Measurements from ENCODE around the gene SLC13A4.

SLC13A4 gene

GRCh38 chr7:135771961-135772638 is 44.1 kb upstream of the SLC13A4 start:
- Histone ChIP-seq H3K4me3 (ENCODE audit: low read depth, low read length) (no peak overlapping the region), H3K9me3 (ENCODE audit: severe bottlenecking) (no peaks in the 10 kb centered on the region), H3K27me3 (ENCODE audit: insufficient read depth, low read depth, severe bottlenecking) (no peaks in the 10 kb centered on the region), H3K27ac (no peak overlapping the region), H3K36me3 (no peaks in the 10 kb centered on the region)
- no peak for TF ChIP-seq CTCF (IDR thresholded peaks at IDR 0.05; ENCODE audit: low read depth, low read length)
- DNase-seq = no peak

GRCh38 chr7:135771051-135771450 is 43.1 kb upstream of the SLC13A4 start:
- Histone ChIP-seq H3K27ac (no peak overlapping the region), H3K36me3 (no peaks in the 10 kb centered on the region), H3K4me3 (ENCODE audit: low read depth, low read length) (no peak overlapping the region), H3K27me3 (ENCODE audit: insufficient read depth, low read depth, severe bottlenecking) (no peaks in the 10 kb centered on the region), H3K9me3 (ENCODE audit: severe bottlenecking) (no peaks in the 10 kb centered on the region)
- TF ChIP-seq CTCF (IDR thresholded peaks at IDR 0.05; ENCODE audit: low read depth, low read length) = no peak
- DNase-seq = no peak

- TF ChIP-seq CTCF (IDR thresholded peaks at IDR 0.05; ENCODE audit: low read depth, low read length) = no peak
- no peaks in the 10 kb centered on the region for H3K36me3 ChIP-seq
- no peak for DNase-seq
- no peak overlapping the region for H3K27ac ChIP-seq
- no peaks in the 10 kb centered on the region for H3K9me3 ChIP-seq (ENCODE audit: severe bottlenecking)
- no peak overlapping the region for H3K4me3 ChIP-seq (ENCODE audit: low read depth, low read length)
- no peaks in the 10 kb centered on the region for H3K27me3 ChIP-seq (ENCODE audit: insufficient read depth, low read depth, severe bottlenecking)
Measured at GRCh38 chr7:135770139-135770710, 42.2 kb upstream of the SLC13A4 start.

- no peaks in the 10 kb centered on the region for H3K9me3 ChIP-seq (ENCODE audit: severe bottlenecking)
- H3K36me3 ChIP-seq = no peaks in the 10 kb centered on the region
- no peaks in the 10 kb centered on the region for H3K27me3 ChIP-seq (ENCODE audit: insufficient read depth, low read depth, severe bottlenecking)
- no peak for TF ChIP-seq CTCF (IDR thresholded peaks at IDR 0.05; ENCODE audit: low read depth, low read length)
- DNase-seq = no peak
- H3K4me3 ChIP-seq (ENCODE audit: low read depth, low read length) = no peak overlapping the region
- no peak overlapping the region for H3K27ac ChIP-seq
Measured at GRCh38 chr7:135769005-135769802, 41.2 kb upstream of the SLC13A4 start.

GRCh38 chr7:135768467-135768866 is 40.5 kb upstream of the SLC13A4 start:
- Histone ChIP-seq H3K4me3 (ENCODE audit: low read depth, low read length) (no peak overlapping the region), H3K27me3 (ENCODE audit: insufficient read depth, low read depth, severe bottlenecking) (no peaks in the 10 kb centered on the region), H3K9me3 (ENCODE audit: severe bottlenecking) (no peaks in the 10 kb centered on the region), H3K27ac (no peak overlapping the region), H3K36me3 (no peaks in the 10 kb centered on the region)
- DNase-seq = no peak
- no peak for TF ChIP-seq CTCF (IDR thresholded peaks at IDR 0.05; ENCODE audit: low read depth, low read length)
